ENCODE measurements around the gene AGPS. TPM values are rescaled to one million over a fixed set of nuclear protein-coding genes. Genes with fewer than 3 reads are reported as not detected.

The AGPS gene
- total and polyA plus RNA-seq, 10 of the 15 experiments (the other 5 are each of a cell fraction or from before 2014, with no cell fraction given), result 7.9 to 54.2 (median 38.7) TPM

DNA sequence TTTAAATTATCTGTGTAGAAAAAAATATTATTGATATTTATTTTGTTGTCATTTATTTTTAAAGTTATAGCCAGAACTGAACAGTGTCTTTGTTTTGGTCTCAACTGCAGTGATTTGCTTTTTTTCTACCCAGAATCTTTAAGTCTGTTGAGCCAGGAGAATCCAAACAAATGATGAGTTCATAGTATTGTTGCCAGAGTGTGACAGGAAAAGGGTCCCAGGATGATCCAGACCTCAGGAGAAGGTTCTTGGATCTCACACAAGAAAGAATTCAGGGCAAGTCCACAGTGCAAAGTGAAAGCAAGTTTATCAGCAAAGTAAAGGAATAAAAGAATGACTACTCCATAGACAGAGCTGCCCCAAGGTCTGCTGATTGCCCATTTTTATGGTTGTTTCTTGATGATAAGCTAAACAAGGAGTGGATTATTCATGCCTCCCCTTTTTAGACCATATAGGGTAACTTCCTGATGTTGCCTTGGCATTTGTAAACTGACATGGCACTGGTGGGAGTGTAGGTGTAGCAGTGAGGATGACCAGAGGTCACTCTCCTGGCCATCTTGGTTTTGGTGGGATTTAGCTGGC is 127.1 kb downstream of the AGPS start (continued):
- TF ChIP-seq, protein P1, sequence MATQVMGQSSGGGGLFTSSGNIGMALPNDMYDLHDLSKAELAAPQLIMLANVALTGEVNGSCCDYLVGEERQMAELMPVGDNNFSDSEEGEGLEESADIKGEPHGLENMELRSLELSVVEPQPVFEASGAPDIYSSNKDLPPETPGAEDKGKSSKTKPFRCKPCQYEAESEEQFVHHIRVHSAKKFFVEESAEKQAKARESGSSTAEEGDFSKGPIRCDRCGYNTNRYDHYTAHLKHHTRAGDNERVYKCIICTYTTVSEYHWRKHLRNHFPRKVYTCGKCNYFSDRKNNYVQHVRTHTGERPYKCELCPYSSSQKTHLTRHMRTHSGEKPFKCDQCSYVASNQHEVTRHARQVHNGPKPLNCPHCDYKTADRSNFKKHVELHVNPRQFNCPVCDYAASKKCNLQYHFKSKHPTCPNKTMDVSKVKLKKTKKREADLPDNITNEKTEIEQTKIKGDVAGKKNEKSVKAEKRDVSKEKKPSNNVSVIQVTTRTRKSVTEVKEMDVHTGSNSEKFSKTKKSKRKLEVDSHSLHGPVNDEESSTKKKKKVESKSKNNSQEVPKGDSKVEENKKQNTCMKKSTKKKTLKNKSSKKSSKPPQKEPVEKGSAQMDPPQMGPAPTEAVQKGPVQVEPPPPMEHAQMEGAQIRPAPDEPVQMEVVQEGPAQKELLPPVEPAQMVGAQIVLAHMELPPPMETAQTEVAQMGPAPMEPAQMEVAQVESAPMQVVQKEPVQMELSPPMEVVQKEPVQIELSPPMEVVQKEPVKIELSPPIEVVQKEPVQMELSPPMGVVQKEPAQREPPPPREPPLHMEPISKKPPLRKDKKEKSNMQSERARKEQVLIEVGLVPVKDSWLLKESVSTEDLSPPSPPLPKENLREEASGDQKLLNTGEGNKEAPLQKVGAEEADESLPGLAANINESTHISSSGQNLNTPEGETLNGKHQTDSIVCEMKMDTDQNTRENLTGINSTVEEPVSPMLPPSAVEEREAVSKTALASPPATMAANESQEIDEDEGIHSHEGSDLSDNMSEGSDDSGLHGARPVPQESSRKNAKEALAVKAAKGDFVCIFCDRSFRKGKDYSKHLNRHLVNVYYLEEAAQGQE (IDR thresholded peaks at IDR 0.05; ENCODE audit: low read depth, low read length), result no peak
- no peak for TF ChIP-seq TCF12 (IDR thresholded peaks at IDR 0.05; ENCODE audit: low read depth, low read length)

DNA sequence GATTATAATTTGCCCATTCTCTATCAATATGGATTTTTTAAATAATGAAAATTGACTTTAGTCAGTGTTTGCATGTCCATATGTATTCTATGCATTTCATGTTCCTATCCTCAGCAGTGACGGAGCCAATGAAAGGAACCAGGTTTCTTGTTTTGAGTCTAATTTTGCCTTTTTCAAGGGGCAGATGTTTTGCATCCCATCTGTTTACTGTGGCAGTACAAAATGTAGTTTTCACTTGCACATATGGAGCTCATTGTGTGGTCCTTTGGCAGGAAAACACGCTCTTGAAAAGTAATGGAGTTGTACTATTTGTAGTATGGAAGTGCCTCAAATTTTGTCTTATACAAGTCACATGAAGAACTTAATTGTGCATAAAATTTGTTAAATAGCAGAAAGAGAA is 127.8 kb downstream of the AGPS start:
- no peak overlapping the region for H2AFZ ChIP-seq (ENCODE audit: control insufficient read depth, low read depth, low read length)
- ATAC-seq, result no peak
- in situ Hi-C loops (cut with MboI), result no loop called here
- RAD21 ChIA-PET (ENCODE audit: unreplicated experiment), result no interaction called here
- H3K4me1 ChIP-seq (ENCODE audit: control insufficient read depth, insufficient read depth, low read length), result no peaks in the 10 kb centered on the region
- intact Hi-C loops (cut with micrococcal nuclease; ENCODE audit: unreplicated experiment), result no loop called here
- BruUV-seq (replicated peaks), result no TSS peak
- H3K4me3 ChIP-seq, result no peak overlapping the region
- H3K27me3 ChIP-seq (replicated peaks in 1 of 2; ENCODE audit: control insufficient read depth in 2 of 2, insufficient read depth in 2 of 2, low read length in 1 of 2), result no peaks in the 10 kb centered on the region
- H3K9me3 ChIP-seq (replicated peaks; ENCODE audit: control insufficient read depth, insufficient read depth, low read length), result no peaks in the 10 kb centered on the region
- no peaks in the 10 kb centered on the region for H3K79me2 ChIP-seq (ENCODE audit: control insufficient read depth, insufficient read depth, low read length)
- H3K4me2 ChIP-seq (ENCODE audit: control insufficient read depth, insufficient read depth), result no peak overlapping the region
- CTCF ChIA-PET, result no interaction called here
- 93% methylated on average over 2 of the region's 2 CpGs for WGBS (ENCODE audit: insufficient coverage, insufficient replicate concordance, low lambda C conversion rate, missing lambda C conversion rate)
- SMC1A ChIA-PET (ENCODE audit: uncharacterized antibody, unreplicated experiment), result interaction anchor here (0.6 kb wide), 1 partner anchor 44 kb away, joined by 4 read pairs; no protein-coding TSS in a partner anchor
- no peak for DNase-seq (ENCODE audit: low read depth, low spot score)
- POLR2A ChIA-PET, result no interaction called here
- no peak for FAIRE-seq
- no peak overlapping the region for H3K27ac ChIP-seq (ENCODE audit: control insufficient read depth, insufficient read depth)
- H4K20me1 ChIP-seq (ENCODE audit: control insufficient read depth, insufficient read depth), result no peaks in the 10 kb centered on the region
- no peak overlapping the region for H3K9ac ChIP-seq (ENCODE audit: control insufficient read depth, insufficient read depth, low read length)
- H3K36me3 ChIP-seq (ENCODE audit: control insufficient read depth in 2 of 2, insufficient read depth in 2 of 2, low read length in 1 of 2), result no peaks in the 10 kb centered on the region; a peak in 1 of 4 replicates
- TF ChIP-seq, protein P2, sequence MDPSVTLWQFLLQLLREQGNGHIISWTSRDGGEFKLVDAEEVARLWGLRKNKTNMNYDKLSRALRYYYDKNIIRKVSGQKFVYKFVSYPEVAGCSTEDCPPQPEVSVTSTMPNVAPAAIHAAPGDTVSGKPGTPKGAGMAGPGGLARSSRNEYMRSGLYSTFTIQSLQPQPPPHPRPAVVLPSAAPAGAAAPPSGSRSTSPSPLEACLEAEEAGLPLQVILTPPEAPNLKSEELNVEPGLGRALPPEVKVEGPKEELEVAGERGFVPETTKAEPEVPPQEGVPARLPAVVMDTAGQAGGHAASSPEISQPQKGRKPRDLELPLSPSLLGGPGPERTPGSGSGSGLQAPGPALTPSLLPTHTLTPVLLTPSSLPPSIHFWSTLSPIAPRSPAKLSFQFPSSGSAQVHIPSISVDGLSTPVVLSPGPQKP (IDR thresholded peaks at IDR 0.05; ENCODE audit: low read depth, low read length), result no peak
- TF ChIP-seq HDGF (IDR thresholded peaks at IDR 0.05) (no peak), BCL11A (IDR thresholded peaks at IDR 0.05; ENCODE audit: low read depth, low read length) (no peak), TBL1XR1 (IDR thresholded peaks at IDR 0.05; ENCODE audit: low read depth, low read length) (no peak), CHD2 (IDR thresholded peaks at IDR 0.05; ENCODE audit: borderline replicate concordance, low read depth, low read length) (no peak), SIN3A (IDR thresholded peaks at IDR 0.05; ENCODE audit: low read depth, low read length) (no peak), ZNF24 (IDR thresholded peaks at IDR 0.05) (no peak)
- TF ChIP-seq, protein P3, sequence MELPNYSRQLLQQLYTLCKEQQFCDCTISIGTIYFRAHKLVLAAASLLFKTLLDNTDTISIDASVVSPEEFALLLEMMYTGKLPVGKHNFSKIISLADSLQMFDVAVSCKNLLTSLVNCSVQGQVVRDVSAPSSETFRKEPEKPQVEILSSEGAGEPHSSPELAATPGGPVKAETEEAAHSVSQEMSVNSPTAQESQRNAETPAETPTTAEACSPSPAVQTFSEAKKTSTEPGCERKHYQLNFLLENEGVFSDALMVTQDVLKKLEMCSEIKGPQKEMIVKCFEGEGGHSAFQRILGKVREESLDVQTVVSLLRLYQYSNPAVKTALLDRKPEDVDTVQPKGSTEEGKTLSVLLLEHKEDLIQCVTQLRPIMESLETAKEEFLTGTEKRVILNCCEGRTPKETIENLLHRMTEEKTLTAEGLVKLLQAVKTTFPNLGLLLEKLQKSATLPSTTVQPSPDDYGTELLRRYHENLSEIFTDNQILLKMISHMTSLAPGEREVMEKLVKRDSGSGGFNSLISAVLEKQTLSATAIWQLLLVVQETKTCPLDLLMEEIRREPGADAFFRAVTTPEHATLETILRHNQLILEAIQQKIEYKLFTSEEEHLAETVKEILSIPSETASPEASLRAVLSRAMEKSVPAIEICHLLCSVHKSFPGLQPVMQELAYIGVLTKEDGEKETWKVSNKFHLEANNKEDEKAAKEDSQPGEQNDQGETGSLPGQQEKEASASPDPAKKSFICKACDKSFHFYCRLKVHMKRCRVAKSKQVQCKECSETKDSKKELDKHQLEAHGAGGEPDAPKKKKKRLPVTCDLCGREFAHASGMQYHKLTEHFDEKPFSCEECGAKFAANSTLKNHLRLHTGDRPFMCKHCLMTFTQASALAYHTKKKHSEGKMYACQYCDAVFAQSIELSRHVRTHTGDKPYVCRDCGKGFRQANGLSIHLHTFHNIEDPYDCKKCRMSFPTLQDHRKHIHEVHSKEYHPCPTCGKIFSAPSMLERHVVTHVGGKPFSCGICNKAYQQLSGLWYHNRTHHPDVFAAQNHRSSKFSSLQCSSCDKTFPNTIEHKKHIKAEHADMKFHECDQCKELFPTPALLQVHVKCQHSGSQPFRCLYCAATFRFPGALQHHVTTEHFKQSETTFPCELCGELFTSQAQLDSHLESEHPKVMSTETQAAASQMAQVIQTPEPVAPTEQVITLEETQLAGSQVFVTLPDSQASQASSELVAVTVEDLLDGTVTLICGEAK (IDR thresholded peaks at IDR 0.05; ENCODE audit: borderline replicate concordance), result no peak
- TF ChIP-seq, protein P4, sequence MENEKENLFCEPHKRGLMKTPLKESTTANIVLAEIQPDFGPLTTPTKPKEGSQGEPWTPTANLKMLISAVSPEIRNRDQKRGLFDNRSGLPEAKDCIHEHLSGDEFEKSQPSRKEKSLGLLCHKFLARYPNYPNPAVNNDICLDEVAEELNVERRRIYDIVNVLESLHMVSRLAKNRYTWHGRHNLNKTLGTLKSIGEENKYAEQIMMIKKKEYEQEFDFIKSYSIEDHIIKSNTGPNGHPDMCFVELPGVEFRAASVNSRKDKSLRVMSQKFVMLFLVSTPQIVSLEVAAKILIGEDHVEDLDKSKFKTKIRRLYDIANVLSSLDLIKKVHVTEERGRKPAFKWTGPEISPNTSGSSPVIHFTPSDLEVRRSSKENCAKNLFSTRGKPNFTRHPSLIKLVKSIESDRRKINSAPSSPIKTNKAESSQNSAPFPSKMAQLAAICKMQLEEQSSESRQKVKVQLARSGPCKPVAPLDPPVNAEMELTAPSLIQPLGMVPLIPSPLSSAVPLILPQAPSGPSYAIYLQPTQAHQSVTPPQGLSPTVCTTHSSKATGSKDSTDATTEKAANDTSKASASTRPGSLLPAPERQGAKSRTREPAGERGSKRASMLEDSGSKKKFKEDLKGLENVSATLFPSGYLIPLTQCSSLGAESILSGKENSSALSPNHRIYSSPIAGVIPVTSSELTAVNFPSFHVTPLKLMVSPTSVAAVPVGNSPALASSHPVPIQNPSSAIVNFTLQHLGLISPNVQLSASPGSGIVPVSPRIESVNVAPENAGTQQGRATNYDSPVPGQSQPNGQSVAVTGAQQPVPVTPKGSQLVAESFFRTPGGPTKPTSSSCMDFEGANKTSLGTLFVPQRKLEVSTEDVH (IDR thresholded peaks at IDR 0.05; ENCODE audit: low read depth, partially characterized antibody), result no peak
